Upper lobe of left lung (tissue), 4 donors: ENCODE results near the gene PDE11A.

ENCODE experiments used
- POLR2A ChIP-seq, 4 donors: fragments of 450-650 bp; IDR thresholded peaks; one replicate each; pipeline ENCODE4 v1.5.1; 2016 to 2017; ENCODE audit warnings: antibody characterized with exemption in 4 of 4, mild to moderate bottlenecking in 2 of 4
- TF ChIP-seq, protein P1 (sequence below), 6 experiments: fragments of 450-650 bp in 4 of 6; fragments of 200-600 bp in 2 of 6; sonication (generic) in 2 of 6; IDR thresholded peaks; one replicate each; pipeline ENCODE4 v1.5.1; 2016 to 2019; ENCODE audit warnings: antibody characterized with exemption in 6 of 6

DNA sequence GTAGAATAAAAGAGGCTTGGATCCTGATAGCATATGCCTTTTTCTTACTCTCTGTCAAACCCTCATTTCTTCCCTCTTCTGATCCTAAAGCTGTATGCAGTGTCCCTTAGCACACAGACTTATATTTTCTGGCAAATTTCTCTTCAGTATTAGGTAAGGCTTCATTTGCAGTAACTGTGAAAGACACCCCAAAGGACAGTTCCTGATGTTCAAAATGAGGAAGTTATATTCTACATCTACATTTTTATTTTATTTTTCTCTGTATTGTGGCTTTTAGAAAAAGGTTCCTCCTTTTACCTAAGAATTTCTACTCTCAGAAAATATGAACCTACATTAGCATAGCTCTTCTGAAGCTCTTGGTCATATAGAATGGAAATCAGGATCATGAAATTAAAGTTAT lies 261.7 kb downstream of the PDE11A start:
- TF ChIP-seq, protein P1, sequence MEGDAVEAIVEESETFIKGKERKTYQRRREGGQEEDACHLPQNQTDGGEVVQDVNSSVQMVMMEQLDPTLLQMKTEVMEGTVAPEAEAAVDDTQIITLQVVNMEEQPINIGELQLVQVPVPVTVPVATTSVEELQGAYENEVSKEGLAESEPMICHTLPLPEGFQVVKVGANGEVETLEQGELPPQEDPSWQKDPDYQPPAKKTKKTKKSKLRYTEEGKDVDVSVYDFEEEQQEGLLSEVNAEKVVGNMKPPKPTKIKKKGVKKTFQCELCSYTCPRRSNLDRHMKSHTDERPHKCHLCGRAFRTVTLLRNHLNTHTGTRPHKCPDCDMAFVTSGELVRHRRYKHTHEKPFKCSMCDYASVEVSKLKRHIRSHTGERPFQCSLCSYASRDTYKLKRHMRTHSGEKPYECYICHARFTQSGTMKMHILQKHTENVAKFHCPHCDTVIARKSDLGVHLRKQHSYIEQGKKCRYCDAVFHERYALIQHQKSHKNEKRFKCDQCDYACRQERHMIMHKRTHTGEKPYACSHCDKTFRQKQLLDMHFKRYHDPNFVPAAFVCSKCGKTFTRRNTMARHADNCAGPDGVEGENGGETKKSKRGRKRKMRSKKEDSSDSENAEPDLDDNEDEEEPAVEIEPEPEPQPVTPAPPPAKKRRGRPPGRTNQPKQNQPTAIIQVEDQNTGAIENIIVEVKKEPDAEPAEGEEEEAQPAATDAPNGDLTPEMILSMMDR (IDR thresholded peaks at IDR 0.05), result no peak
- TF ChIP-seq POLR2A (IDR thresholded peaks at IDR 0.05), result no peak
